GM21528 (cell line): Measurements from ENCODE around the gene RWDD4.
"Not testable (repeated sequence)": the region's sequence is repeated elsewhere in the genome, so short reads cannot be mapped to it uniquely, and the experiment has no call there.

Experiments
- ATAC-seq: cut with Tn5 transposase; IDR thresholded peaks from one replicate; pipeline ENCODE4 v1.9.1; 2021; ENCODE audit warnings: mild to moderate bottlenecking, moderate library complexity; ENCODE audit not compliant: unreplicated experiment, low FRiP score

RWDD4 gene

GRCh38 chr4:183636923-183637322, 22.1 kb downstream of the RWDD4 start:
- ATAC-seq, result no peak

- no peak for ATAC-seq
Observed at GRCh38 chr4:183636503-183636902, 22.5 kb downstream of the RWDD4 start.

GRCh38 chr4:183635741-183636140, 23.2 kb downstream of the RWDD4 start:
- ATAC-seq, result no peak

DNA sequence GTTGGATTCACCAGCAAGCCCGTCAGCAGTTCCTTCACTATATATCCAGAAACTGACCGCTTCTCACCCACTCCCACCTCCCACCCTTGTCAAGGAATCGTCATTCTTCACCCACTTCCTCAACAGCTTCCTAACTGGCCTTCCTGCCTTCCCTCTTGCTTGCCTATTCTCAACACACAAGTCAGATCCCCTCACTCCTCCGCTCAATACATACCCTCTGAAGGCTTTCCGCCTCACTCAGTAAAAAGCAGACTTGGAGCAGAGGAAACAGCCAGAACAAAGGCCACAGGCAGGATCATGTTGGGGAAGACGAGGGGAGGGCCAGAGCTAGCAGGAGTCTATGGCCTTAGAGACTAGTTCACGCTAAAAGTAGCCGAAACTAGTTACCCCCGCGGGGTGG, 23.7 kb downstream of the RWDD4 start:
- ATAC-seq, result no peak

GRCh38 chr4:183633476-183634400, 25.2 kb downstream of the RWDD4 start:
- ATAC-seq, result no peak

DNA sequence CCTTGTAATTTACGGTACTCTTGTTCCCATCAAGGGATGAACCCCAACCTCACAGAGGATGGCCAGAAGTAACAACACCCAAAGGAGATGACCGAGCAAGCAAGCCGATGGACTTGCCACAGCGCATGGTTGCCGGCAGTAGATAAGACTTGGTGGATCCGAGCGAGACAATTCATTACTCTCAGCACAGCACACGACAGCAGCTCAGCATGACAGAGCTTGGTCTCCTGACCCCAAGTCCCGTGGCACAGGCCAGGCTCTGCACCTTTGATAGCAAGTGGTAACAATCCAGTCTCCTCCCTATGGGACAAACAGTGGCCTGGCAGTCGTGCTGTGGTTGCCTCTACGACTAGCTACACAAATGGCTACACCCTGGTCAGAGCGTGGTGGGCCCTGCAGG, 26.3 kb downstream of the RWDD4 start:
- ATAC-seq, result no peak

DNA sequence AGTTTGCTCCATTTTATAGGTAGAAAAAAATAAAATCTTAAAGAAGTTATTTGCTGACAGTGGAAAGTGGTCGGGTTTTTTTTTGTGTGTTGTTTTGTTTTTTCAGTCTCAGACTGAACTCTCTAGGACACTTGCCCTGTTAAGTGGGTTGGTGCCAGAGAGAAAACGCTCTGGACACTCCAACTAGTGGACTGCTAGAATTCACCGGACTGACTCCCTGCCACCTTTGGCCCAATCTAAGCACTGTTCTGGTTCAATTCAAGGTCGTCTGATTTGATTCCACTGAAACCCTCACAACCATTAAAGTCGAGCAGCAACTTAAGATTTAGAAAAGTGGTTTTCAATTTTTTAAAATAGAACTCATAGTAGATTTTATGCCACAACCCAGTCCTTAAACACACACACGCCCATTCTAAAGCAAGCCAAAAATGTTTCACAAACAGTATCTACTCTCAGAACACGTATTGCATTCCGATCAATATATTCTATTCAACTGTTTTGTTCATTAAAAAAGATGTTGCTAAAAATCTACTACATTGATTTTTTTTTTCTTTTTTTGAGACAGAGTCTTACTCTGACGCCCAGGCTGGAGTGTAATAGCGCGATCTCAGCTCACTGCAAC, 27.3 kb downstream of the RWDD4 start:
- ATAC-seq, result no peak

DNA sequence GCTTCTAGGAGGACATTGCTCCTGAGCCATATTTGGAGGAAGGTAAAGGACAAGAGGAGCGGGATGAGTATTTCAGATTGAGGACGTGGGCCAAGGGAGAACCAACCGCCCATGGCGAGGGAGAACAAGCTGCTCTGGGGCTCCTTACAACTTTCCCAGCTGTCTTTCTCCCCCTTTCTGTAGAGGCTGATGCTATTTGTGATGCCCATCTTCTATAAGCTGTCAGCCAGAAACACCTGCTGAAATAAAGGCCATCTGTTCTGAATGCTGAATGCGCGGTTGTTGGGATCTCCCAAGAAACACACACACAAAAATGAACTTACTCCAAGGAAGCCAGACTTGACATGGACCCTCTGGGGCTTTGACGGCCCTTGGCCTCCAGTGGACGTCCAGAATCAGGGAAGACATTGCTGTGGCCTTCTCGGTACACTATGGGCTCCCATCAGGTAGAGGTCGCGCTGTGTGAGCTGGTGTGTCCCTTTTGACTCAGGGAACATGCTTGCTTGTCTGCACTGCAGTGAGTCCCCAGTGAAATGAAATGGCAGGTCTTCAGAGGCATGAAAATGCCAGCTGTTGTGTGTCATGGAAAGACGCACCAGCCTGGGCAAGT, 30.9 kb downstream of the RWDD4 start:
- ATAC-seq, result no peak

- ATAC-seq, result not testable (repeated sequence)
Observed at GRCh38 chr4:183627286-183627685, 31.7 kb downstream of the RWDD4 start.

DNA sequence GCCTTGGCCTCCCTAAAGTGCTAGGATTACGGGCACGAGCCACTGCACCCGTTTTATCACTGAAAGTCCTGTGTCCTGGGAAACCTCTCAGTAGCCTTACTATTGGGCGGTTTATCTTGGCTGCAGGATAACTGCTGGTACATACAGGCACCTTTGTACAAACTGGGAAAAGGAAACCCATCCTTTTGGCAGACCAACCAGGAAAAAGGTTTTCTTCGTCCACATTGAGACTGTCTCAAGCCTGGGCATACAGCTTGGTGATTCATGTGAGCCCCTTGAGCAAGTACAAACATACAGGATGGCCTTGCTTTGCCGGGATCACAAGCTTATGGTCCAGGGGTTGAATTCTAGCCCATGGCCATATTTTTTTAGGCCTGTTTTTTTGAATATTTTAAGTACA, 32.8 kb downstream of the RWDD4 start:
- no peak for ATAC-seq

GRCh38 chr4:183624548-183624947, 34.4 kb downstream of the RWDD4 start:
- no peak for ATAC-seq

DNA sequence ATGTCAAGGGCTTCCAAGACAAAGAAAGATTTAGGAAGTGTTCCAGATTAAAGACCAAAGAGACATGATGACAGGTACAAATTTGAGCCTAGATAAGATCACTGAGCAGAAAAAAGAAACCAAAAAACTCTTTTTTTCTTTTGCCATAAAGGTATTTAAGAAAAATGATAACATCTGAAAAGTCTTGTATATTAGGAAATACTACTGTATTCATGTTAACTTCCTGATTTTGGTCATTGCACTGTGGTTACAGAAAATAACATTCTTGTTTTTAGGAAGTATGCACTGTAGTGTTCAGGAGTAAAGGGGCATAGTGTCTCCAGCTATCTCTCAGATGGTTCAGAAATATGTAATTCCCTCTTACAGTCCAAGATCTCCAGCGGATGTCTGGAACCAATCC, 37.1 kb downstream of the RWDD4 start:
- no peak for ATAC-seq

GRCh38 chr4:183620421-183620820, 38.6 kb downstream of the RWDD4 start:
- ATAC-seq, result no peak

DNA sequence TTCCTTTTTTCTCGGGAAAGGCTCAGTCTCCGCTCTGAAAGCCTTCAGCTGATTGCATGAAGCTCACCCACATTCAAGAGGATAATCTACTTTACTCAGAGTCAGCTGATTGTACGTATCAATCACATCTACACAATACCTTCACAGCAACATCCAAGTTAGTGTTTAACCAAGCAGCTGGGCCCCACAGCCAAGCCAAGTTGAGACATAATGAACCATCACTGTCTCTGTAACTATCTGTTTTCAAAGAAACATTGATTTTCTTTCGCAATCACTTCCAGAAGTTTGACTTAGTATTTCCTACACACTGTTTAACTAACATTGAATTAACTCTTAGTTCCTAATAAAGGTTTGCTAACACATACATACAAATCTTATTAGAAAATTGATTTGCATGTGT, 40.3 kb downstream of the RWDD4 start:
- no peak for ATAC-seq

DNA sequence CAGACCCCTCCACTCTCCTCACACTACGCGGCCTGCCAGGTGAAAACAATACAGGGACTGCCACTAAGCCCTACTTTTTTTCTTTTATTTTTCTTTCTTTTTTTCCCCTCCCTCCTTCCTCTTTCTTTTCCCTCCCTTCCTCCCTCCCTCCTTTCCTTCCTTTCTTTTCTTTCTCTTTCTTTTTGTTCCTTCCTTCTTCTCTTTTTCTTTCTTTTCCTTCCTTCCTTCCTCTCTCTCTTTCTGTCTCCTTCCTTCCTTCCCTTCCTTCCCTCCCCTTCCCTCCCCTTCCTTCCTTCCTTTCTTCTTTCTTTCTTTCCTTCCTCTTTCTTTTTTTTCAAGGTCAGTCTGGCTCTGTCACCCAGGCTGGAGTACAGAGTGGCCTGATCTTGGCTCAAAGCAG, 41.9 kb downstream of the RWDD4 start:
- ATAC-seq, result no peak

DNA sequence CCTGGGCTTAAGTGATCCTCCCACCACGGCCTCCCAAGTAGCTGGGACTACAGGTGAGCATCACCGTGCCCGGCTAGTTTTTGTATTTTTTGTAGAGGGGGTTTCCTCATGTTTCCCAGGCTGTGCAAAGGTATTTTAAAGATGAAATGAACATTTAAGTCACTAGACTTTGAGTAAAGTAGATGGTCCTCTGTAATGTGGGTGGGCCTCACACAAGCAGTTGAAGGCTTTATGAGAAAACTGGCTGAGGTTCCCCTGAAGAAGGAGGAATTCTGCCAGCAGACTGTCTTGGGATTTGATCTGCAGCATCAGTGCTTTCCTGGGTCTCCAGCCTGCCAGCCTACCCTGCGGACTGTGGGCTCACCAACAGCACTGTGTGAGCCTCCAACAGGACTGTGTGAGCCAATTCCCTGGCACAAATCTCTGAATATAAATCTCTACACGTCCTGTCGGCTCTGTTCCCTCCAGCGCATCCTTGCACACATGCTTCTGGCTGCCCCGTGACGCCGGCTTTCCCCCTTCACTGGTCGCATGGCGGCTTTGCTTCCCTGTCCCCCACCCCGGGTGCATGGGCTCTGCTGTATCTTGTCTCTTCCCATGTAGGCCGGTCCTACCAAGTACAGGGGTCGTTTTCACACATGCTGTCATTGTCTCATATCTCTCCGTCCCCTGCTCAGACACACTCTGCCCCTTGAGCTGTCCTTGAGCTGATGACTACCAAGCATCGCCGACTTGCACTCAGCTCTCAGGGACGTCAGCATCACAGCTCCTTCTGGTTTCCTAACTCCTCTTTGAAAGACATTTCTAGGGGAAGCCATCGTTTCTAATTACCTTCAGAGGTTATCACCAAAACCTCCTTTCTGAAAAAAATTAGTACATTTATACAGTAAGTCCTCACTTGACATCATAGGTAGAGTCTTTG, 46.4 kb downstream of the RWDD4 start:
- ATAC-seq, result no peak

GRCh38 chr4:183611210-183611830, 47.7 kb downstream of the RWDD4 start:
- no peak for ATAC-seq

DNA sequence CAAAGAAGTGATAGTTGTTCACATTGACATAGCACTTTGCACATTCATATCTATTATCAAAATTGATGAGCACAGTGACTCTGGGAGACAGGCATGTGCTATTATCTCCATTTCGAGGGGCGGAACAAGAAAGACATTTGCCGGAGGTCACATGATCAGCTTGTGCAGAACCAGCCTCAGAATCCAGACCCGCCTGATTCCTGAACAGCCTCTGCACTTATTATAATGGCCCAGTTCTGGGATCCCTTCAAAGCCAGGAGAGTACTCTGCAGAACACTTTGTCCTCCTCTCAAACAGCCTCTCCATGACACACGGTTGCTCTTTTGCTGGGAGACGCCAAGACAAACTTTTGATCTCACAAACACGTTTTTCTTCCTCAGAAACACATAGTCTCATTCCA, 48.4 kb downstream of the RWDD4 start:
- no peak for ATAC-seq

DNA sequence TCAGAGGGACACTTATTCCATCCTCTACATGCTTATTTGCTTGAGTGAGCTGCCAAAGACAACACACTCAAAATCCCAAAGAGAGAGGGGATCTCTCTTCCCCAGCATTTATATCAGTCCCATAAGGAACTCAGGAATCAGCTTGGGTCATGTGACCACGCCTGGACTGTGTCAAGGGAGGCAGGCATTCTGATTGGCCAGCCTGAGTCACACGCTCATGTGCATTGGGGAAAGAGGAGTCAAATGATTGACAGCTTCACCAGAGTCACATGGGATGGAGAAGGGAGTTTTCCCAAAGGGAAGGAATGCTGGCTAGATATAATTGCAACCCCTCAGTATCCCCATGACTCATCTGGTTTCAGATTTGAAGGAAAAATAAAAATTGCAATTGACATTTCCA, 49.0 kb downstream of the RWDD4 start:
- ATAC-seq, result no peak

DNA sequence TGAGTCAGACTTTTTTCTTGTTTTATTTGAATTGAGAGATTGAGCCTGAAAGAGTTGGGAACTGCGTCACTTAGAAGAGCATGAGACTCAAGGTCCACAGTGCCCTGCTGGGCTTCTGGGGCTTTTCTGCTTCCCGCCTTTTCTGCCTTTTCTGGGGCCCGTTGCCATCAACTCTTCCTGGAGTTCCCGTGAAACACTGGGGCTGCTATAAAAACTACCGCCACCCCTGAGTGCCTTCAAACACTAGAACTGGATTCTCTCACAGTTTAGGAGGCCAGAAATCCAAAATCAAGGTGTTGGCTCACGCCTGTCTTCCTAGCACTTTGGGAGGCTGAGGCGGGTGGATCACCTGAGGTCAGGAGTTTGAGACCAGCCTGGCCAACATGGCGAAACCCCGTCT, 49.8 kb downstream of the RWDD4 start:
- no peak for ATAC-seq
